NCI-H2196 (cell line): Measurements from ENCODE around the gene CES4A.

Experiments used
- DNase-seq: peaks from one replicate; lab custom pipeline; 2025; ENCODE audit not compliant: unreplicated experiment; lab: John Stamatoyannopoulos, UW

The CES4A gene

DNA sequence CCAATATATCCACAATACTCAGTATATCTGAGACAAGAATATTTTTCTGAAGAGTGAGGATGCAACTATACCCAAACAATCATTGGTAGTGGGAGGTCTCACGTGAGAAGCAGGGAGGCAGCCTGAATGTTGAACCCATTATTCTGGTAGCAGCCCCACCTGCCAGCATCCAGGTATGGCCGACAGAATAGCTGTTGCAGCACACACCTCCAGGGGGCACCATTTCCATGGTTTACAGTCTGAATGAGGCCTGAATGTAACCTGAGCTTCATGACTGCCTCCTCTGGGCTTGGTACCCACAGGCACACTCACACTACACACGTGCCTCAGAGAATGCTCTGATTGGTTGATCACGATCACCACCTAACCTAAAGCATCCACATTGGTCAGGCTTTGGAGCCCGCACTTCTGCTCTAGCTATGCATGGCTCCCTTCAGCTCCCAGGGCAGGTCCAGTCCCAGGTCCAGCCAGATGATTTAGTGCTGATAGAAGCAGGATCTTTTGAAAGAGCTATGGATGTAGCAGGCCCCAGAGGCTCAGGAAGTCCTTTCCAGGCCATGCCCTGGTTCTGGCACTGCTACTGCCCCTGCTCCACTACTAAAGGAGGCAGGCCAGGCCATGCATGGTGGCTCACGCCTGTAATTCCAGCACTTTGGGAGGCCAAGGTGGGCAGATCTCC is 29.6 kb downstream of the CES4A start:
- DNase-seq = peak; percentile 81

DNA sequence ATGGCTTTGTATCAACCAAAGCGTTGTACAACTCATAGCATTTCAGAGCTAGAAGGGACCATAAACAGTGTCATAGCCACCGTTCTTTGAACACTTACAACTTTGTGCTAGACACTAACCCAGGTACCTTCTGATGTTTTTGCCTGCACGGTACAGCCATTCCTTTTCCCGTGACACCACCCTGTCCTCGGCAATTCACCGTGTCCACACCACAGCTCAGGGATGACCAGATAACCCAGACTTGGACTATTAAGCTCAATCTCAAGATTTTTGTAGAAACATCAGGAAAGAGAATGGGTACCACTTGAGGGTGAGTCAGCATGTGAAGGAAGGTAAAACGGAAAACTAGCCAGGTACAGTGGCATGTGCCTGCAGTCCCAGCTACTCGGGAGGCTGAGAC is 30.8 kb downstream of the CES4A start:
- DNase-seq = no peak

DNA sequence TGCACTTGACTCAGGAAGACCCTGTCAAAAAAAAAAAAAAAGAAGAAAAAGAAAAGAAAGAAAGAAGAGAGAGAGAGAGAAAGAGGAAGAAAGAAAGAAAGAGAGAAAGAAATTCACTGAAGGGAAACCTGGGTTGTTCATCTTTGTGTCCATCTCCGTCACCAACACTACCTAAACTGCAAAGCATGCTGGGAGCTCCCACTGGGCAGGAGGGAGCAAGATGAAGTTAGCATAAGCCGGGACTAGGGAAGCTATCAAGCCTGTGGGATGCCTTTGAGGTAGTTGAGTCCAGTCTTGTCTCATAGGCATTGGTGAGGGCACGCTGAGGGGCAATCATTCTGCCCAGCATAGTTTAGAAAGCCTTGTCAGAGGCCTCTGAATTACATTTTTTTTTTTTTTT is 32.9 kb downstream of the CES4A start:
- DNase-seq = no peak

DNA sequence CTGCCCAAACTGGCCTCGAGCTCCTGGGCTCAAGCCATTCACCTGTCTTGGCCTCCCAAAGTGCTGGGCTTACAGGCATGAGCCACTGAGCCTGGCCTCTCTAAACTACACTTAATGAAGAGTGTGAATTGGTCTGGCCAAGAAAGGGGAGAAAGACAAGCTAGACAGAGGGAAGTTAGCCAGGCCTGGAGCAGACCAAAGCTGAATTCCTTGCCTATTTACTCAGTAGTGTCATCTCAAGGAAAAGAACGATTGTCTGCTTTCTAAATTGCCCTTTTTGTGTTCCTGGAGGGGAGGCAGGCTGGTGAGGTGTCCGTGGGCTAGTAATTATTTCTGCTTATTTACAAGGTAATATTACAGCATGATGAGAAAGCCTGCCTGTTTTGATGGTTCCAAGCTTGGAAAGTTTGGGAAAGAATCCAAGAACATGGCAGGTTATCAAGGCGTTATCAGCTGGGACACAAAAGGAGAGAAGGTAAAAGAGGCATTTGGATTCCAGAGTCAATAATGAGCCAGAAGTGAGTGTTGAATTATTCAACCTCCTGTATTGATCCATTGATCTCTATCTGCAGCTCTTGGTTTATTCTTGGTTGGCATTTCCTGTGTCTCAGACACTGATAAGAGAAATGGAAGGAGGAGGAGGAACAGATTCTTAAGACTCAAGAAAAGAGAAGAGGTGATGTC is 34.3 kb downstream of the CES4A start:
- DNase-seq = no peak

DNA sequence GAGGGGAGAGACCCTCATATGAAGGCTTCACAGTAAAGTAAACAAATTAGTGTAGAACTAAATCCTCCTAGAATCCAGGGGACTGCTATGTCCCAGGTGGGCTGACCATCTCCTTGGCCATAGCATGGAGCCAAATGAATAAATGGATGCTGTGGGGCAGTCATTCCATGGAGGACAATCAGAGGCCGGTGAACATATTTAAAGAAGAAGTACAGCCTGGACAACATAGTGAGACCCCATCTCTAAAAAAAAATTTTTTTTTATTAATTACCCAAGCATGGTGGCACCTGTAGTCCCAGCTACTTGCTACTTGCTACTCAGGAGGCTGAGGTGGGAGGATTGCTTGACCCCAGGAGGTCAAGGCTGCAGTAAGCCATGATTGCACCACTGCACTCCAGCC is 35.3 kb downstream of the CES4A start:
- no peak for DNase-seq

DNA sequence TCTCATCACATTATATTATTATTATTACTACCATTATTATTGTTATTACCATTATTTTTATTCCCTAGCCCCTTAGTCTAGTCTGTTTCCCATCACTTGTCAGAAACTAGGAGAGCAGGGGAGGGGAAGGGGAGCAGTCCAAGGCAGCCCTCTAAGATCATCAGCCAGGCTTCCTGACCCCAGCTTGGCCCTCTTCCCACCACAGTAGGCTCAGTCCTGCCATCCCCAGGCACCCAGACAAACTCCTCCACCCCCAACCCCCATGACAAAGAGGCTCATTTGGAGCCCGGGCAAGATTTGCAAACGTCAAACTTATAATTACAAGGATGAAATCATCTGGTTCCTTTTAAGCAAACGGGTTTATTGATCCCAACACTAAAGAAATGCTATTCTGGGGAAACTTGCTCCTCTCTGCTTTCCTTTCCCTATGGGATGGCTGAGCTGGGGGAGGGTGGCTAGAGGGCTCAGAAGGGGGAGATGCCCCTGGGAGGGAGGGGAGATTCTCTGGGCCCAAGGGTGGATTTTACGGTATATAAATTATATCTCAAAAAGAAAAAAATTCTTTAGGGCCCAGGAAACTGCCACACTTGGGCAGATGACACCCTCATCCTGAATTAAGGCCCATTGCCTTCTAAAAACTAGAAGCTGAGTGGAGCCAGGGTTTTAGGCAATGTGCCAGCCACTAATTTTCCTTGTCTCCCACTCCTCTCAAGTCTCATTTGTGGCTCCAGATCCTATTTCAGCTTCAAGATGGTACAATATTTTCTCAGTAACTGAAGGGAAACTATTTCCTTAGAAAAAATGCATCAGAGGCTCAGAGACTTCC is 36.2 kb downstream of the CES4A start:
- DNase-seq = no peak

DNA sequence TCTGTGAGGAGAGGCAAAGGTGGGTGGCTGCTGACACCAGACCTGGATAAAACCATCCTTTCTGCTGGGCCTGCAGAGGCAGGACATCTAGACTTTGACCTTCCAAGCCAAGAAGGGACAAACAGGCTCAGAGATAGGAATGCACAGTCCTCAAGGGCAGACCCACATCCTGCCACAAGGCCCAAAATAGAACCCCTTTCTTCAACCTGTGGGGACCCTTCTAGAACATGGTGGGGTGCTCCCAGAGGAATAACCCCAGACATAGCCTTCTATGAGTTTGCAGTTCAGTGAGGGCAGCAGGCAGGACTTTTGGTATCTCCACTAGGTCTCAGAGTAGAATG is 36.8 kb downstream of the CES4A start:
- no peak for DNase-seq

DNA sequence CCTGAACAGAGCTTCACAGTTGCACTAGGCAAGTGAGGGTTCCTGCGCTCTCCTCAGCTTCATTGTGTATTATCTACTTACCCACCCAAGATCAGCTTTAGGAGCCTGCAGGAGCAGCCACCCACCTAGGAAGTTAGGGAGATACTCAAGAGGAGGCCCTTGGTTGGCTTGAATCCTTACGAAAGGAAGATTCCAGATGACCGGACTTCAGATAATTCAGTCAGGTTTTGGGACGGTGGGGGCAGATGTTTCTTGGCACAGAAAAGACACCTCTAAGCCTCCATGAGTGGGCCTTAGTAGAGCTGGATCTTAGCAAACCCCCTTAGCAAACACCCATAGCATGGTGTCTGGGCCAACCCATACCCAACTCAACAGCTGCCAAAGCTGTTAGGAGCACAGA is 38.2 kb downstream of the CES4A start:
- no peak for DNase-seq

DNA sequence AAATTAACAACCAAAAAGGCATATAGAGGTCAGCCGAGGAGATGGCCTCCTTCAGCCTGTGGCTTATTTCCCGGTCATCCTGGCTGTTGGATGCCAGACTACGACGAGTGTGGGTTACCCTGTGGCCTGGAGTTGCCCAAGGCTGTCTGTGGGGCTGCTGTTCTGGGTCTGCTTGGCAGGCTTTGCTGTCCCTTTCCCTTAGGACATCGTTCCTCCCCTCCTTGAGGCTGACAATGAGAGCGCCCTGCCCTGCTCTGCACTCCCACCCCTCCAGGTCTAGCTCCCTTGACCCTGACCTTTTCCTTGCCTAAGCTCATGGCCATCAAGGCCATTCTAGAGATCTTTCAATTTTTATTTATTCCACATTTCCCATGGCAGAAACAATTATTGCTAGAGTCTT is 38.7 kb downstream of the CES4A start:
- no peak for DNase-seq

DNA sequence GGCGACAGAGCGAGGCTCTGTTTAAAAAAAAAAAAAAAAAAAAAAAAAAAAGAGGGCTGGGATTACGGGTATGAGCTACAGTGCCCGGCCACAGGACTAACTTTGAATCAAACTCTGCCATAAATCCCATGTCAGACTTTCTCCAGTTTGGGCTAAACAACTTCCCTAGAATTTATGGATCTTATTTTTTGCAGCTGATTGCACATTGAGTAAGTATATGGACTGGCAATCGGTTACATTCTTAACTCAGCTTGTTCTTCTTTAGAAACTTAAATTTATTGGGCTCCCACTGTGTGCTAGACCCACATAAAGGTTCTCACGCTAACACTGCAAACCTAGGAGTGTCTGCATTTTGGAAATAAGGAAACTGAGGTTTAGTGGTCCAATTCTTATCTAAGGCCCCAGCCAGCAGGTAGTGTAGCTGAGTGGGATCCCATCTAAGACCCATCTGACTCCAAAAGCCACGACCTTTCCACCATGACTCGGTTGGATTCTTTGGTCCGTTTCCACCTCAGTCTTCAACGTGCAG is 39.8 kb downstream of the CES4A start:
- no peak for DNase-seq

DNA sequence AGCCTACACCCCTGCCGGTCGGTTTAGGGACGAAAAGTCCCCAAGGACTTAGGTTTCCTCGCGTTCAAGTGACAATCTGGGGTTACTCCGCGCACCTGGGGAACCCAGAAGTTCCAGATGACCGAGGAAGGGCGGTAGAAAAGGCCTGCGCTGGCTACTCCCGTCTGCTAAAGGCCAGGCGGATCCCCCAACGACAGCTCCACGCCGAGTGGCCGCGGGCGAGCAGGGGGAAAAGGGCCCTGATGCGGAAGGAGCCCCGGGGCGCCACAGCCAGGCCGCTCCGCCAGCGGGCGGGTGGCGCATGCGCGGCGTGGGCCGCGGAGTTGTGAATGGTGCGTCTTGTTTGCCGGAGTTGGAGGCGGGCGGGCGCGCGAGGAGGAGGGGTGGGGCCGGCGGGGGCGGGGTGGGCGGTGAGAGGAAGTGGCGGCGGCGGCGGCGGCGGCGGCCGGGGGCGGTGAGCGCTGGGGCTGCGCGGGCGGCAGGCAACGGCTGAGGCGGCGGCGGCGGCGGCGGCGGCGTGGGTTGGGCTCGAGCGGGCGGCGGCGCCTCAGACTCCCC is 40.4 kb downstream of the CES4A start, which contains the start of gene CBFB:
CBFB (plus strand) TSS at position 454 of the 558 bp plus-strand sequence. CDS start 259 bp downstream, outside the sequence.
- DNase-seq = peak; percentile 66

DNA sequence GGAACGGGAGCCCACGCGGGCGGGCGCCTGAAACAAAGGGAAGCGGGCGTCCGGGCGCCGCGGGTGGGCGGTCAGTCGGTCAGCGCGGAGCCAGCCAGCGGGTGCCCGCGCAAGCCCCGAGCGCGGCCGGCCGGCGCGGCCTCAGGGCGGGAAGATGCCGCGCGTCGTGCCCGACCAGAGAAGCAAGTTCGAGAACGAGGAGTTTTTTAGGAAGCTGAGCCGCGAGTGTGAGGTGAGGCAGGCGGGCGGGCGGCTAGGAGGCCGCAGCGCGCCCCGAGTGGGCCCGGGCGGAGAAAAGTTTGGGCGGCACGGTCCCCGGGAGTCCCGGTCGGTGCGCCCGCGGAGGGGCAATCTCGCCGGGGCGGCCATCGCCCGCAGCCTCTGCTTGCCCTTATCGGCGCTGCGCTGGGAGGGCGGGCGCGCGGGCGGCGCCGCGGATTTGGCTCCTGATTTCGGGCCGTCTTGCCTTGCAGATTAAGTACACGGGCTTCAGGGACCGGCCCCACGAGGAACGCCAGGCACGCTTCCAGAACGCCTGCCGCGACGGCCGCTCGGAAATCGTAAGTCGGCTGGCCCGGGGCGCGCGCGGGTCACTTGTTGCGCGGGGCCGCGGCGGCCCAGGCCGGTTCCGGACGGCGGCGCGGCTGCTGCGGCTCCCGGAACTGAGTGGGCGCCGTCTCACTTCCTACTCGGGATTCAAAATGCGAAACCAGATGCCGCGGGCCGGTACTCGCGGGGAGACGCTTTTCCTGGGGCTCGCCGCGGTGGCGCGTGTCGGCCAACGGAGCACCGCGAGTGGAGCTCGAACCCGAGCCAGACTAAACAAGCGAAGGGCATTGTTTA is 41.1 kb downstream of the CES4A start:
- DNase-seq = no peak

DNA sequence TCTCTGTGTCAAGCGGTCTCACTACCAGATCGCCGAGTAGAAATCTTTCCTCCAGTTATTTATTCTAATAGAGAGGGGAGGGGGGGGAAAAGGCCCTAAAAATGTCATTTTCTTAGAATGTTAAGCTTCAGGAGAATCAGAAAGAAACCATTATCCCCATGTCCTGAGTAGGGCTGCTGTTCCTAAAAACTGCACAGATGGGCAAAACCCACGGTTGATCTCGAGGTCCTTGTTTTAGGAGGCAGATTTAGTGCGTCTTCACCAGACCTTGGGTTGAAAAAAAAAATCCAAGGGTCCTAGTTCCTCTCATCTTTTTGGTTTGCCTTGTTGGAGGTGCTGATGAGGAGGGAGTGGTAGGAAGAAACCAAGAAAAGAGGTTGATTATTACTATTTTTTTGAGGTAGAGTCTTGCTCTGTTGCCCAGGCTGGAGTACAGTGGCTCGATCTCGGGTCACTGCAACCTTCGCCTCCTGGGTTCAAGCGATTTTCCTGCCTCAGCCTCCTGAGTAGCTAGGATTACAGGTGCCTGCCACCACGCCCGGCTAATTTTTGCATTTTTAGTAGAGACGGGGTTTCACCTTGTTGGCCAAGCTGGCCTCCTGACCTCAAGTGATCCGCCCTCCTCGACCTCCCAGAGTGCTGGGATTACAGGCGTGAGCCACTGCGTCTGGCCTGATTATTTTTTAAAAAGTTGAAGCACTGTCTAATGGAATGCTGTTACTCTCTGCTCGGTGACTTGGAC is 42.0 kb downstream of the CES4A start:
- DNase-seq = no peak

DNA sequence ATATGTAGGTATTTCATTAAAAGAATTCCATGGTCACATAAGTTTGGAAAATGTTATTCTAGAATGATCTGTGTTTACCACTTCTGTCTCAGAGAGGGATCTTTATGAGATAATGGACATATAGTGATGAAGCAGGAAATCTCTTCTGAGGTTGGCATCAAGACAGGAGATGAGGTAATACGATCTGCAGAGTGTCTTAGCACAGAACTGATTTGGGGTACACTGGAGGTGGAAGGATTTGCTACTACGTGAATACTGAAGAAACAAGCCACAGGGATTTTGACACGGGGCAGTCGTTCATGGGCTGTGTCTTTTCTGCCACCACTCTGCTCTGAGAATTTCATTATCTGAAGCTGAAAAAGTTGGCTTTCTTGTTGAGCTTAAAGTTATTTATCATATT is 46.1 kb downstream of the CES4A start:
- no peak for DNase-seq

DNA sequence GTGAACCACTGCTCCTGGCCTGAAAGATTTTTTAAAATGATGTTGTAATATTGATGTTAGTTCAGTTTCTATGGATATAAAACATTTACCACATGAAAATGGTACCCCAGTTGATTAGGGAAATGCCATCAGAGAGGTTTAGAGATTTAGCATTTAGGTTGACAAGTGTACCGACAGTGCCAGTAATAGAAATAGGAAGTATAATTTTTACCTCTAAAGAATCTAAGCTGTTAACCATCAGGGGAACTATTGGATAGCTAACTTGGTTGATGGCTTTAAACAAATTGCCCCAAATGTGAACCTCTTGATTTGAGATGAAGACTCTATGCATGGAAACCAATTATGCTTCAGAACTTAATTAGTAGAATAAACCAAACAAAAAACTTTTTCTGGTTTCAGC is 47.0 kb downstream of the CES4A start:
- no peak for DNase-seq

DNA sequence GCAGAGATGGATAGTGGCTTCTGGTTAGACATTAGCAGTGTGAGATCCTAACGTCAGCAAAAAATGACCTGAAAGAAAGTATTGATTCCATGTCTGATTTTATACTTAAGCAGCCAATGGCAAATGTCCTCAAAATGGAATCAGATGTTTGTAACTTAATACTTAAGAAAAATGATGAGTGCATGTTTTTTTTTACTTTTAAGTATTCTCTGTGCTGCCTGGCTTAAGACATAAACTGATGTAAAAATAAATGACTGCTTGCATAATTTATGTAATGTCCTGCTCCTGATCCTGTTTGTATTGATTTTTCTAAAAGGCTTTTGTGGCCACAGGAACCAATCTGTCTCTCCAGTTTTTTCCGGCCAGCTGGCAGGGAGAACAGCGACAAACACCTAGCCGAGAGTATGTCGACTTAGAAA is 47.9 kb downstream of the CES4A start:
- DNase-seq = no peak

DNA sequence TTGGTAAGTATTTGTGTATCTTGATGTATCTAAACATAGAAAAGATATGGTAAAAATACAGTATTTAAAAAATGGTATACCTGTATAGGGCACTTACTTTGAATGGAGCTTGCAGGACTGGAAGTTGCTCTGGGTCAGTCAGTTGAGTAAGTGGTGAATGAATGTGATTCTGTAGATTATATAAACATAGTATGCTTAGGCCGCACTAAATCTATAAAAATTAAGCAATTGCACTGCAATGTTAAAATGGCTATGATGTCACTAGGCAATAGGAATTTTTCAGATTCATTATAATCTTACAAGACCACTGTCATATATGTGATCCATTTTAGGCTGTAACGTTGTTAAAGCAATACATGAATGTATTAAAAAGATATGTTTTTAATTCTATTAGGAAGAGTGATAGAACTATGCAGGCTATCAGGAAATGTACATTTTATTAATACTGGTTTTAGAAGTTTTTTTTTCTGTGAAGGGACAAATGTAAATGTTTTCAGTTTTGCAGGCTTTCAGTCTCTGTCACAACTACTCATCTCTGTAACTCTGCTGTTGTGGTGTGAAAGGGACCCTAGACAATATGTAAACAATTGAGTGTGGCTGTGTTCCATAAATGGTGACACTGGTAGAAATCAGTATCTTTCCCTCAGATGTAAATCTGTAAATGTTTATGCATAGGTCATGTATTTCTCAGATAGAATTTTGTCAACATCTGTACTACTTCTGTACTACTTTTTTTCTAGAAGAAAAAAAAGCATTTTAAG is 51.1 kb downstream of the CES4A start:
- DNase-seq = no peak

DNA sequence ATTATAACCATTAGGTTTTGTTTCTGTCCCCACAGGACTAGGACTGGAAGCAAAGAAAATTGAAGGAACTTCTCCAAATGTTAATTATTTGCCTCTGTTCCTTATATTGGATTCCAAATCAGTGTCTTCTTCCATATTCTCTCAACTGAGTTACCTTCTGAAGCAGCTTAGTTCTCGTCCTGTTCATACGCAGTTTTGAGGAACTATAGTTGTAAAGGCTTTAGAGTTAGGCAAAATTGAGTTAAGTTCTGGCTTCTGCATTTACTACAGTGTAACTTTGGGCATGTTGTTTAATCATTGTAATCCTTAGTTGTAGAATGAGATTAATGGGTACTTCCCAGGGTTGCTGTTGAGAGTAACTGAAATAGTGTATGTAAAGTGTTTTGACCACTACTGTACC is 51.8 kb downstream of the CES4A start:
- DNase-seq = no peak

DNA sequence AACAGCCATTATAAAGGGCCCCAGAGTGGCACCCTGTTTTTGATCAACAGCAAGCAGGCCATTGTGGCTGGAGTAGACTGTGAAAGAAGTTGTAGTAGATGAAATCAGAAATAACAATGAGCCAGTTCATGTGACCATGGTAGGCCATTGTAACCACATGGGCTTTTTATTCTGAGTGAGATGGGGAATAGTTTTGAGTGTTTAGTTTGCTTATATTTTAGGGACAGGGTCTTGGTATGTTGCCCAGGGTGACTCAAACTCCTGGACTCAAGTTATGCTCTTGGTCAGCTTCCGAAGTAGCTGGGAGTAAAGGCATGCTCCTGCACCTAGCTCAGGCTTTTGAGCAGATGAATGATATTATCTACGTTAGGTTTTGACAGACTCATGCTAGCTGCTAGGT is 52.5 kb downstream of the CES4A start:
- no peak for DNase-seq
